Endothelial cell of hepatic sinusoid (primary cell): Measurements from ENCODE around the gene DEGS2.

Experiments
- in situ Hi-C: cut with HindIII; loops from 2 replicates; pipeline ENCODE4 v1.10.0; 2017; ENCODE audit warnings: low sequenced_read_pairs

The DEGS2 gene

GRCh38 chr14:100134586-100134985 is 24.9 kb downstream of the DEGS2 start:
- in situ Hi-C loops, result no loop called here

GRCh38 chr14:100132903-100133510 is 26.4 kb downstream of the DEGS2 start:
- in situ Hi-C loops, result no loop called here

GRCh38 chr14:100132161-100132902 is 27.1 kb downstream of the DEGS2 start:
- in situ Hi-C loops, result no loop called here

GRCh38 chr14:100131181-100131580 is 28.3 kb downstream of the DEGS2 start:
- in situ Hi-C loops, result no loop called here

- in situ Hi-C loops, result no loop called here
Observed at GRCh38 chr14:100130521-100130920, 28.9 kb downstream of the DEGS2 start.

GRCh38 chr14:100129161-100129589 is 30.3 kb downstream of the DEGS2 start:
- in situ Hi-C loops, result no loop called here

GRCh38 chr14:100128688-100129087 is 30.8 kb downstream of the DEGS2 start:
- in situ Hi-C loops, result no loop called here

GRCh38 chr14:100127853-100128455 is 31.5 kb downstream of the DEGS2 start:
- in situ Hi-C loops, result no loop called here

GRCh38 chr14:100126401-100126800 is 33.0 kb downstream of the DEGS2 start:
- in situ Hi-C loops, result no loop called here

- in situ Hi-C loops, result no loop called here
Observed at GRCh38 chr14:100124551-100125088, 34.8 kb downstream of the DEGS2 start.

GRCh38 chr14:100123618-100124017 is 35.8 kb downstream of the DEGS2 start:
- in situ Hi-C loops, result no loop called here

- in situ Hi-C loops, result no loop called here
Observed at GRCh38 chr14:100122481-100123223, 36.8 kb downstream of the DEGS2 start.

GRCh38 chr14:100121643-100122480 is 37.6 kb downstream of the DEGS2 start:
- in situ Hi-C loops, result no loop called here

GRCh38 chr14:100120522-100121269 is 38.7 kb downstream of the DEGS2 start:
- in situ Hi-C loops, result no loop called here

- in situ Hi-C loops, result no loop called here
Observed at GRCh38 chr14:100119251-100119650, 40.2 kb downstream of the DEGS2 start.

- in situ Hi-C loops, result no loop called here
Observed at GRCh38 chr14:100118396-100119011, 40.9 kb downstream of the DEGS2 start.

GRCh38 chr14:100117633-100118395 is 41.6 kb downstream of the DEGS2 start:
- in situ Hi-C loops, result no loop called here

GRCh38 chr14:100117026-100117425 is 42.4 kb downstream of the DEGS2 start:
- in situ Hi-C loops, result no loop called here
